SK-N-MC (cell line): ENCODE measurements around the gene ERFL.

Experiments used
- EZH2 ChIP-seq: fragments of 200-600 bp; sonication (generic); IDR thresholded peaks from one replicate; pipeline ENCODE4 v1.6.1; 2017; ENCODE audit warnings: antibody characterized with exemption
- FOXP2 ChIP-seq: optimal IDR thresholded peaks from 2 replicates; pipeline ENCODE3; 2011; ENCODE audit warnings: mild to moderate bottlenecking, moderate library complexity; ENCODE audit not compliant: insufficient read depth; ENCODE audit errors: extremely low read length, control extremely low read depth
- POLR2AphosphoS5 ChIP-seq: IDR thresholded peaks from 2 replicates; pipeline ENCODE4 v1.6.1; 2012; ENCODE audit warnings: mild to moderate bottlenecking, low read depth, low read length, borderline replicate concordance

GRCh38 chr19:41965106-41965505, 36.9 kb upstream of the ERFL start:
- TF ChIP-seq EZH2 (no peak), POLR2AphosphoS5 (no peak), FOXP2 (no peak)
